ENCODE data around the gene PIGZ. TPM values are rescaled to one million over a fixed set of nuclear protein-coding genes. Genes with fewer than 3 reads are reported as not detected.

Gene PIGZ
- total RNA-seq, 1 experiment from 2014 or later: 0.15 TPM

- H3K27ac ChIP-seq (ENCODE audit: insufficient read length, low read depth, low read length): no peak overlapping the region
- no peak overlapping the region for H3K14ac ChIP-seq (ENCODE audit: insufficient read depth, low read length)
- H3K4me1 ChIP-seq (ENCODE audit: insufficient read depth, low read length): no peaks in the 10 kb centered on the region
- no peak overlapping the region for H2BK120ac ChIP-seq (ENCODE audit: low read depth, low read length, poor library complexity, severe bottlenecking)
- no peak for DNase-seq
- H2BK20ac ChIP-seq (ENCODE audit: low read depth, low read length, poor library complexity, severe bottlenecking): no peak overlapping the region
- H3K27ac Mint-ChIP-seq: no peak overlapping the region
- no peak overlapping the region for H2AK5ac ChIP-seq (ENCODE audit: insufficient read length, low read length)
- H4K20me1 ChIP-seq (ENCODE audit: control insufficient read depth, insufficient read depth, insufficient read length): no peaks in the 10 kb centered on the region
- no peak overlapping the region for H2BK15ac ChIP-seq (ENCODE audit: low read depth, low read length)
- H4K8ac ChIP-seq (replicated peaks; ENCODE audit: insufficient read length, low read depth, low read length): no peak overlapping the region
- no peaks in the 10 kb centered on the region for H3K27me3 ChIP-seq (ENCODE audit: insufficient read depth, low read length)
- H3K9ac ChIP-seq (ENCODE audit: extremely low read depth, insufficient read length, low read length): no peak overlapping the region
- no peak overlapping the region for H3K4me2 ChIP-seq (ENCODE audit: insufficient read depth, insufficient read length, low read length)
- WGBS (ENCODE audit: extremely low coverage, insufficient read length, low lambda C conversion rate): no CpG with 5 or more reads among the region's 1 CpG
- peaks cover 6 to 24% (median 10%) of the 10 kb centered on the region in 3 experiments; a peak in 5 of 7 replicates for H3K36me3 Mint-ChIP-seq (ENCODE audit: insufficient read depth in 1 of 3, low read depth in 3 of 3)
- no peak overlapping the region for H2BK12ac ChIP-seq (ENCODE audit: insufficient read length, low read depth, low read length)
- no peak for TF ChIP-seq CTCF (conservative IDR thresholded peaks at IDR 0.05)
- no peak overlapping the region for H3K4me3 Mint-ChIP-seq
- H4K91ac ChIP-seq (ENCODE audit: insufficient read length, low read depth, low read length): no peak overlapping the region
- H3K9me3 Mint-ChIP-seq: no peaks in the 10 kb centered on the region
- no peaks in the 10 kb centered on the region for H3K79me1 ChIP-seq (ENCODE audit: insufficient read depth, low read depth, low read length, poor library complexity, severe bottlenecking)
- no peaks in the 10 kb centered on the region for H3K79me2 ChIP-seq (ENCODE audit: insufficient read depth, low read length)
- no peak overlapping the region for H3K56ac ChIP-seq (ENCODE audit: insufficient read length, low read depth, low read length)
- H3K4me1 Mint-ChIP-seq: no peaks in the 10 kb centered on the region
- no peak overlapping the region for H2AFZ ChIP-seq (ENCODE audit: low read length)
- no peaks in the 10 kb centered on the region for H3K23me2 ChIP-seq (ENCODE audit: insufficient read length, low read depth, low read length, poor library complexity, severe bottlenecking)
- no peaks in the 10 kb centered on the region for H3K27me3 Mint-ChIP-seq (ENCODE audit: low read depth)
- no peak overlapping the region for H3K18ac ChIP-seq (ENCODE audit: insufficient read length, low read depth, low read length)
- no peak overlapping the region for H3K4ac ChIP-seq (ENCODE audit: low read depth, low read length)
- H4K5ac ChIP-seq (ENCODE audit: insufficient read length, low read depth, low read length): no peak overlapping the region
- no peak overlapping the region for H3K23ac ChIP-seq (ENCODE audit: insufficient read length, low read depth, low read length)
- no peak overlapping the region for H3T11ph ChIP-seq (ENCODE audit: low read length)
- no peak overlapping the region for H2BK5ac ChIP-seq (ENCODE audit: insufficient read length, low read length)
- H3K9me3 ChIP-seq (ENCODE audit: control insufficient read depth, low read depth, low read length): no peaks in the 10 kb centered on the region
Observed at GRCh38 chr3:196916221-196916620, 52.4 kb downstream of the PIGZ start.
